BE2C (cell line): ENCODE data around the gene CXCL3.

Experiments used
- DNase-seq: peaks from one replicate; pipeline ENCODE4 v3.0.0-alpha.2; 2020
- H3K27me3 ChIP-seq: fragments of 250-450 bp; sonication (Bioruptor Pico); 2 replicates; pipeline ENCODE4 v1.5.1; 2020; ENCODE audit warnings: mild to moderate bottlenecking
- H3K36me3 ChIP-seq: fragments of 250-450 bp; sonication (Bioruptor Pico); 2 replicates; pipeline ENCODE4 v1.5.1; 2020; ENCODE audit warnings: mild to moderate bottlenecking
- H3K4me1 ChIP-seq: fragments of 250-450 bp; sonication (Bioruptor Pico); 2 replicates; pipeline ENCODE4 v1.5.1; 2020
- H3K4me3 ChIP-seq: 2 replicates; pipeline ENCODE4 v1.5.1; 2011; ENCODE audit warnings: low read depth, low read length
- H3K9me3 ChIP-seq: fragments of 250-450 bp; sonication (Bioruptor Pico); 2 replicates; pipeline ENCODE4 v1.5.1; 2020
- CTCF ChIP-seq: IDR thresholded peaks from 2 replicates; pipeline ENCODE4 v1.5.1; 2012; ENCODE audit warnings: mild to moderate bottlenecking, low read depth, low read length

Gene CXCL3

GRCh38 chr4:74014332-74014731 is 24.2 kb downstream of the CXCL3 start:
- Histone ChIP-seq H3K27me3 (no peaks in the 10 kb centered on the region), H3K36me3 (no peaks in the 10 kb centered on the region), H3K4me3 (no peak overlapping the region), H3K4me1 (no peaks in the 10 kb centered on the region), H3K9me3 (no peaks in the 10 kb centered on the region)
- DNase-seq: no peak
- TF ChIP-seq CTCF: no peak

GRCh38 chr4:74013264-74013663 is 25.2 kb downstream of the CXCL3 start:
- Histone ChIP-seq H3K36me3 (no peaks in the 10 kb centered on the region), H3K27me3 (no peaks in the 10 kb centered on the region; the same call in 1 of the 2 replicates), H3K4me1 (no peaks in the 10 kb centered on the region), H3K4me3 (no peak overlapping the region), H3K9me3 (no peaks in the 10 kb centered on the region)
- no peak for DNase-seq
- TF ChIP-seq CTCF: no peak

GRCh38 chr4:74012130-74012529 is 26.4 kb downstream of the CXCL3 start:
- no peak for TF ChIP-seq CTCF
- DNase-seq: no peak
- peaks cover 4% of the 10 kb centered on the region for H3K27me3 ChIP-seq

GRCh38 chr4:74009307-74009706 is 29.2 kb downstream of the CXCL3 start:
- Histone ChIP-seq H3K4me1 (no peaks in the 10 kb centered on the region), H3K36me3 (no peaks in the 10 kb centered on the region), H3K9me3 (no peaks in the 10 kb centered on the region), H3K27me3 (peaks cover 4% of the 10 kb centered on the region), H3K4me3 (no peak overlapping the region)
- no peak for DNase-seq
- no peak for TF ChIP-seq CTCF

More at GRCh38 chr4:74012130-74012529, 26.4 kb downstream of the CXCL3 start:
- H3K4me1 ChIP-seq: no peaks in the 10 kb centered on the region
- no peaks in the 10 kb centered on the region for H3K36me3 ChIP-seq
- H3K4me3 ChIP-seq: no peak overlapping the region
- no peaks in the 10 kb centered on the region for H3K9me3 ChIP-seq

- no peak for TF ChIP-seq CTCF
- Histone ChIP-seq H3K4me1 (no peaks in the 10 kb centered on the region), H3K27me3 (peaks cover 4% of the 10 kb centered on the region), H3K36me3 (no peaks in the 10 kb centered on the region), H3K9me3 (no peaks in the 10 kb centered on the region), H3K4me3 (no peak overlapping the region)
- no peak for DNase-seq
Measured at GRCh38 chr4:74006009-74006476, 32.4 kb downstream of the CXCL3 start.

- DNase-seq: no peak
- TF ChIP-seq CTCF: no peak
- no peaks in the 10 kb centered on the region for H3K9me3 ChIP-seq
- H3K4me1 ChIP-seq: no peaks in the 10 kb centered on the region
- H3K27me3 ChIP-seq: peaks cover 4% of the 10 kb centered on the region
- no peak overlapping the region for H3K4me3 ChIP-seq
- no peaks in the 10 kb centered on the region for H3K36me3 ChIP-seq
Measured at GRCh38 chr4:74005528-74005927, 33.0 kb downstream of the CXCL3 start.
